ENCODE data around the gene PRKD2. TPM values are rescaled to one million over a fixed set of nuclear protein-coding genes. Genes with fewer than 3 reads are reported as not detected.

PRKD2 gene
- total RNA-seq, 1 experiment from 2014 or later, result 88.5 TPM

GRCh38 chr19:46759206-46759605, 42.3 kb upstream of the PRKD2 start:
- H3K36me3 ChIP-seq (ENCODE audit: low read depth), result no peaks in the 10 kb centered on the region
- H4K20me1 ChIP-seq (ENCODE audit: insufficient read depth), result peaks cover 7% of the 10 kb centered on the region; the same call in 1 of the 2 replicates
- no peaks in the 10 kb centered on the region for H3K79me2 ChIP-seq (ENCODE audit: low read depth)
- no peak for DNase-seq
- H3K4me2 ChIP-seq, result no peak overlapping the region
- H3K4me3 ChIP-seq, result no peak overlapping the region
- intact Hi-C loops (cut with micrococcal nuclease; ENCODE audit: unreplicated experiment), result loop anchor here (10.0 kb wide), 2 partner anchors 236 to 276 kb away; no protein-coding TSS in a partner anchor
- H3K4me1 ChIP-seq (replicated peaks; ENCODE audit: insufficient read depth), result no peaks in the 10 kb centered on the region
- H3K9me2 ChIP-seq (ENCODE audit: insufficient read depth), result no peaks in the 10 kb centered on the region
- H3F3A ChIP-seq (ENCODE audit: insufficient read depth, low read depth), result peaks cover 37% of the 10 kb centered on the region; the same call in 1 of the 2 replicates
- TF ChIP-seq EZH2 (IDR thresholded peaks at IDR 0.05; ENCODE audit: low read depth) (no peak), CTCF (conservative IDR thresholded peaks at IDR 0.05) (no peak)
- no peaks in the 10 kb centered on the region for H3K27me3 ChIP-seq (ENCODE audit: insufficient read depth, low read depth)
- H3K27ac ChIP-seq, result no peak overlapping the region
- H3K9me3 ChIP-seq (ENCODE audit: insufficient read depth, low read depth), result no peaks in the 10 kb centered on the region
- no TSS peak for BruUV-seq (replicated peaks)
- ChIA-PET POLR2A (ENCODE audit: unreplicated experiment) (no interaction called here), CTCF (interaction anchor here (0.7 kb wide), 1 partner anchor 244 kb away, joined by 4 read pairs; no protein-coding TSS in a partner anchor)
- H2AFZ ChIP-seq, result no peak overlapping the region

- Histone ChIP-seq H2AFZ (no peak overlapping the region), H3K4me1 (replicated peaks; ENCODE audit: insufficient read depth) (no peaks in the 10 kb centered on the region), H3K9me3 (ENCODE audit: insufficient read depth, low read depth) (no peaks in the 10 kb centered on the region), H3K27me3 (ENCODE audit: insufficient read depth, low read depth) (no peaks in the 10 kb centered on the region), H3K79me2 (ENCODE audit: low read depth) (no peaks in the 10 kb centered on the region), H3K36me3 (ENCODE audit: low read depth) (no peaks in the 10 kb centered on the region), H4K20me1 (ENCODE audit: insufficient read depth) (peaks cover 7% of the 10 kb centered on the region; the same call in 1 of the 2 replicates), H3K27ac (no peak overlapping the region), H3K4me3 (no peak overlapping the region), H3K9me2 (ENCODE audit: insufficient read depth) (no peaks in the 10 kb centered on the region), H3F3A (ENCODE audit: insufficient read depth, low read depth) (peaks cover 35% of the 10 kb centered on the region; the same call in 1 of the 2 replicates), H3K4me2 (no peak overlapping the region)
- peak in 1 of 2 experiments; percentile 5 for DNase-seq
- BruUV-seq (replicated peaks), result no TSS peak
- ChIA-PET POLR2A (ENCODE audit: unreplicated experiment) (no interaction called here), CTCF (no interaction called here)
- TF ChIP-seq EZH2 (IDR thresholded peaks at IDR 0.05; ENCODE audit: low read depth) (no peak), CTCF (conservative IDR thresholded peaks at IDR 0.05) (no peak)
- intact Hi-C loops (cut with micrococcal nuclease; ENCODE audit: unreplicated experiment), result loop anchor here (10.0 kb wide), 2 partner anchors 238 to 278 kb away; no protein-coding TSS in a partner anchor
These were observed 39.6 kb upstream of the PRKD2 start for GRCh38 chr19:46756544-46756888.

GRCh38 chr19:46755853-46756543, 39.1 kb upstream of the PRKD2 start:
- H3K36me3 ChIP-seq (ENCODE audit: low read depth), result no peaks in the 10 kb centered on the region
- intact Hi-C loops (cut with micrococcal nuclease; ENCODE audit: unreplicated experiment), result loop anchor here (10.0 kb wide), 2 partner anchors 239 to 279 kb away; no protein-coding TSS in a partner anchor
- no peak for DNase-seq
- H4K20me1 ChIP-seq (ENCODE audit: insufficient read depth), result peaks cover 7% of the 10 kb centered on the region; the same call in 1 of the 2 replicates
- no peak overlapping the region for H2AFZ ChIP-seq
- no peak overlapping the region for H3K4me2 ChIP-seq
- no peaks in the 10 kb centered on the region for H3K4me1 ChIP-seq (replicated peaks; ENCODE audit: insufficient read depth)
- no TSS peak for BruUV-seq (replicated peaks)
- no peaks in the 10 kb centered on the region for H3K9me3 ChIP-seq (ENCODE audit: insufficient read depth, low read depth)
- H3K27me3 ChIP-seq (ENCODE audit: insufficient read depth, low read depth), result no peaks in the 10 kb centered on the region
- H3K9me2 ChIP-seq (ENCODE audit: insufficient read depth), result no peaks in the 10 kb centered on the region
- no peak overlapping the region for H3K27ac ChIP-seq
- POLR2A ChIA-PET (ENCODE audit: unreplicated experiment), result no interaction called here
- TF ChIP-seq EZH2 (IDR thresholded peaks at IDR 0.05; ENCODE audit: low read depth) (no peak), CTCF (conservative IDR thresholded peaks at IDR 0.05) (no peak)
- no peaks in the 10 kb centered on the region for H3K79me2 ChIP-seq (ENCODE audit: low read depth)
- no peak overlapping the region for H3K4me3 ChIP-seq
- peaks cover 35% of the 10 kb centered on the region; the same call in 1 of the 2 replicates for H3F3A ChIP-seq (ENCODE audit: insufficient read depth, low read depth)
- CTCF ChIA-PET, result no interaction called here
